T-helper 1 cell treated with Interleukin-12 subunit alpha and Interleukin-12 subunit beta and Interleukin-4 antibody, amounts not matched to agents 30 ng/mL and 1 ng/mL, for 36 hours (primary cell): Measurements from ENCODE around the gene JAG1. TPM values are rescaled to one million over a fixed set of nuclear protein-coding genes. Genes with fewer than 3 reads are reported as not detected.

ENCODE experiments used
- intact Hi-C: fragments of 100-400 bp; cut with micrococcal nuclease; formaldehyde crosslinking; loops from one replicate; pipeline ENCODE4 v1.15.1; 2024
- total RNA-seq: library from RNA; stranded (reverse); gene quantifications from 2 replicates; pipeline ENCODE4 v1.2.3, GENCODE V29; 2022

Gene JAG1
- total RNA-seq, 1 donor from 2014 or later = 0.88 TPM

GRCh38 chr20:10639737-10640556 is 33.9 kb downstream of the JAG1 start:
- intact Hi-C loops = no loop called here

GRCh38 chr20:10639077-10639736 is 34.6 kb downstream of the JAG1 start:
- intact Hi-C loops = no loop called here

GRCh38 chr20:10637563-10637962 is 36.2 kb downstream of the JAG1 start:
- intact Hi-C loops = no loop called here

GRCh38 chr20:10637031-10637559 is 36.7 kb downstream of the JAG1 start:
- intact Hi-C loops = no loop called here

- intact Hi-C loops = no loop called here
These were observed 37.4 kb downstream of the JAG1 start for GRCh38 chr20:10636326-10636818.

GRCh38 chr20:10635476-10636208 is 38.2 kb downstream of the JAG1 start:
- intact Hi-C loops = no loop called here

GRCh38 chr20:10634683-10635411 is 39.0 kb downstream of the JAG1 start:
- intact Hi-C loops = no loop called here

GRCh38 chr20:10634211-10634610 is 39.6 kb downstream of the JAG1 start:
- intact Hi-C loops = no loop called here

GRCh38 chr20:10633718-10634117 is 40.1 kb downstream of the JAG1 start:
- intact Hi-C loops = no loop called here

- intact Hi-C loops = no loop called here
These were observed 40.9 kb downstream of the JAG1 start for GRCh38 chr20:10632721-10633509.

- intact Hi-C loops = no loop called here
These were observed 42.7 kb downstream of the JAG1 start for GRCh38 chr20:10631126-10631525.

GRCh38 chr20:10629946-10630650 is 43.7 kb downstream of the JAG1 start:
- intact Hi-C loops = no loop called here

GRCh38 chr20:10626896-10627295 is 46.9 kb downstream of the JAG1 start:
- intact Hi-C loops = no loop called here

- intact Hi-C loops = no loop called here
These were observed 48.2 kb downstream of the JAG1 start for GRCh38 chr20:10625641-10626040.

GRCh38 chr20:10622657-10623418 is 51.0 kb downstream of the JAG1 start:
- intact Hi-C loops = no loop called here

GRCh38 chr20:10621149-10621548 is 52.6 kb downstream of the JAG1 start:
- intact Hi-C loops = no loop called here

- intact Hi-C loops = no loop called here
These were observed 54.4 kb downstream of the JAG1 start for GRCh38 chr20:10619427-10619826.

- intact Hi-C loops = no loop called here
These were observed 55.1 kb downstream of the JAG1 start for GRCh38 chr20:10618611-10619245.
